ENCODE data around the gene WDPCP. TPM values are rescaled to one million over a fixed set of nuclear protein-coding genes. Genes with fewer than 3 reads are reported as not detected.

Gene WDPCP
- total RNA-seq, 1 experiment from 2014 or later = 7.4 TPM

DNA sequence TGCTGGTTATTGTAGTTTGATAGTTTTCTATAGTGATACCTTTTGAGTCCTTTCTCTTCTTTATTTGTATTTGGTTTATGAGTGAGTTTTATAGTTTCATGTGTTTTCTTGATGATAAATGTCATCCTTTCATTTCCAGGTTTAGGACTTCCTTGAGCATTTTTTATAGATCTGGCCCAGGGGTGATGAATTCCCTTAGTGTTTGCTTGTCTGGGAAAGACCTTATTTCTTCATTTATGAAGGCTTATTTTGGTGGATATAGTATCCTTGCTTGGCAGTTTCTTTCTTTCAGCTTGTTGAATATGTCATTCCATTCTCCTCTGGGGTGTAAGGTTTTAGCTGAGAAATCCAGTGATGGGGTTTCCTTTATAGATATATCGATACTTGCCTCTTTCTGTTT, 483.8 kb downstream of the WDPCP start:
- TF ChIP-seq SIN3A (IDR thresholded peaks at IDR 0.05; ENCODE audit: borderline replicate concordance, insufficient read depth, low read depth, low read length) (no peak), CTCF (IDR thresholded peaks at IDR 0.05) (no peak), REST (IDR thresholded peaks at IDR 0.05; ENCODE audit: insufficient read depth in 1 of 2, low read depth in 2 of 2, low read length in 1 of 2) (no peak), POLR2AphosphoS5 (IDR thresholded peaks at IDR 0.05; ENCODE audit: low read depth, low read length) (no peak), TCF7L2 (IDR thresholded peaks at IDR 0.05; ENCODE audit: low read depth, low read length) (no peak)
- DNase-seq (ENCODE audit: low read depth, low spot score) (no peak), ATAC-seq (no peak)
- no peak overlapping the region for H3K27ac ChIP-seq (ENCODE audit: low read length)
- POLR2A ChIA-PET = no interaction called here
- intact Hi-C loops (cut with micrococcal nuclease; ENCODE audit: unreplicated experiment) = no loop called here
- H3K27me3 ChIP-seq (ENCODE audit: control insufficient read depth, insufficient read depth, low read length) = no peaks in the 10 kb centered on the region
- H3K4me1 ChIP-seq (ENCODE audit: control insufficient read depth, insufficient read depth, low read length) = no peaks in the 10 kb centered on the region
- no peak overlapping the region for H3K4me3 ChIP-seq (ENCODE audit: low read depth in 2 of 2, low read length in 2 of 2)
- no TSS peak for BruUV-seq (replicated peaks)
- in situ Hi-C loops (cut with HindIII; ENCODE audit: low pct_unique_long_range_greater_than_20kb, low sequenced_read_pairs) = no loop called here
- H3K9me3 ChIP-seq (ENCODE audit: control insufficient read depth, insufficient read depth, low read depth, low read length) = no peaks in the 10 kb centered on the region; the same call in 1 of the 2 replicates
- H3K36me3 ChIP-seq (ENCODE audit: control insufficient read depth, insufficient read depth, low read length) = no peaks in the 10 kb centered on the region
- CTCF ChIA-PET = no interaction called here

- H3K9me3 ChIP-seq (ENCODE audit: control insufficient read depth, insufficient read depth, low read depth, low read length) = no peaks in the 10 kb centered on the region; the same call in 1 of the 2 replicates
- BruUV-seq (replicated peaks) = no TSS peak
- H3K27me3 ChIP-seq (ENCODE audit: control insufficient read depth, insufficient read depth, low read length) = no peaks in the 10 kb centered on the region
- DNase-seq (ENCODE audit: low read depth, low spot score) = no peak
- intact Hi-C loops (cut with micrococcal nuclease; ENCODE audit: unreplicated experiment) = no loop called here
- POLR2A ChIA-PET = no interaction called here
- no peak overlapping the region for H3K27ac ChIP-seq (ENCODE audit: low read length)
- CTCF ChIA-PET = no interaction called here
- in situ Hi-C loops (cut with HindIII; ENCODE audit: low pct_unique_long_range_greater_than_20kb, low sequenced_read_pairs) = no loop called here
- no peak for ATAC-seq
- no peak overlapping the region for H3K4me3 ChIP-seq (ENCODE audit: low read depth in 2 of 2, low read length in 2 of 2)
- TF ChIP-seq SIN3A (IDR thresholded peaks at IDR 0.05; ENCODE audit: borderline replicate concordance, insufficient read depth, low read depth, low read length) (no peak), CTCF (IDR thresholded peaks at IDR 0.05) (no peak), REST (IDR thresholded peaks at IDR 0.05; ENCODE audit: insufficient read depth in 1 of 2, low read depth in 2 of 2, low read length in 1 of 2) (no peak), POLR2AphosphoS5 (IDR thresholded peaks at IDR 0.05; ENCODE audit: low read depth, low read length) (no peak), TCF7L2 (IDR thresholded peaks at IDR 0.05; ENCODE audit: low read depth, low read length) (no peak)
- H3K36me3 ChIP-seq (ENCODE audit: control insufficient read depth, insufficient read depth, low read length) = no peaks in the 10 kb centered on the region
- no peaks in the 10 kb centered on the region for H3K4me1 ChIP-seq (ENCODE audit: control insufficient read depth, insufficient read depth, low read length)
These were observed 486.3 kb downstream of the WDPCP start for GRCh38 chr2:63101954-63102353.
